Renal cortical epithelial cell (primary cell): Measurements from ENCODE around the gene FERMT2. TPM values are rescaled to one million over a fixed set of nuclear protein-coding genes. Genes with fewer than 3 reads are reported as not detected.

Source experiments
- DNase-seq: peaks from one replicate; pipeline ENCODE4 v3.0.0-alpha.2; 2011; ENCODE audit warnings: low read depth
- total RNA-seq: library from RNA; depleted of rRNA; stranded (reverse); fragments of >200 nt; gene quantifications from 2 replicates; pipeline ENCODE4 v1.2.3, GENCODE V29; 2014

The FERMT2 gene
- total RNA-seq, 1 donor from 2014 or later: 126 TPM

DNA sequence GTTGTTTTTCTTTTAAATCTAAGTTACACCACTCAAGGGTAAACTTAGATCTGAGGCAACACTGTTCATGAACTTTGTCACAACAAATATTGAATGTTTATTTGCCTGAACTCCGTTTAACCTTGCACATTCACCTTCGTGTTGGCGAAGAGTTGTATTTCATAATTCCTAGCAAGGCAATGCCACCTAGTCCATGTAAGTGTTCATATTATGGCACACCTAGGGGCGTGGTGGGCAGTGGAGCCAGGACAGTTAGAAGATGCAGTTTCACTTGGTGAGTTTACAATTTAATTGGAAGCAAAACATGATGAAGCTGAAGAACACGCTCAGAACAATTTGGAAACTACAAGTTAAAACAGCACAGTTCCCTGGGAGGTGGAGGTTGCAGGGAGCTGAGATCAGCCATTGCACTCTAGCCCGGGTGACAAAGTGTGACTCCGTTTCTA, 129.0 kb downstream of the FERMT2 start:
- no peak for DNase-seq

DNA sequence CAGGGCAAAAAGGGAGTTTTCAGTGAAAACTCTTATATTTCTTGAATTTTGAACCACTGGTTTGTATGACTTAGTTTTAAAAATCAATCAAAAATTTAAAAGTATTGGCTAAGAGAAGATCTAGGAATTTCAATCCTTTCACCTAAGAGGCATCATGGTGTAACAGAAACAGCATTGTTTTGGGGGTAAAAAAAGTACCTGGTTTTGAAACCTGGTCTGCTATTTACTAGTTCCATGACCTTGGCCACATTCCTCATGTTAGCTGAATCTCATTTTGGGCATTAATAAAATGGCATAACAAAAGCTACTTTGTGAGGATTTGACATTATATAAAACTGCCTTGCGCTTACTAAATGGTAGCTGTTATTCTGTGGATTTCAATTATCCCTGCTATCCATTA, 142.7 kb downstream of the FERMT2 start:
- no peak for DNase-seq

Other genes starting within 250 kb of the FERMT2 start
- 141 and 145 TPM in 2 replicates for gene PSMC6, start 243.8 kb downstream of the FERMT2 start, total RNA-seq
- 22.3 and 23.8 TPM in 2 replicates for gene STYX, start 220.9 kb downstream of the FERMT2 start, total RNA-seq
- gene GNPNAT1, start 159.4 kb downstream of the FERMT2 start, total RNA-seq: 33.9 and 47.4 TPM in 2 replicates
- 7.1 and 12.6 TPM in 2 replicates for gene DDHD1, start 202.3 kb upstream of the FERMT2 start, total RNA-seq